ENCODE measurements around the gene PLEK. TPM values are rescaled to one million over a fixed set of nuclear protein-coding genes. Genes with fewer than 3 reads are reported as not detected.

Gene PLEK
- total and polyA plus RNA-seq, 10 of the 15 experiments (the other 5 are each of a cell fraction or from before 2014, with no cell fraction given): 229 to 804 (median 362) TPM

DNA sequence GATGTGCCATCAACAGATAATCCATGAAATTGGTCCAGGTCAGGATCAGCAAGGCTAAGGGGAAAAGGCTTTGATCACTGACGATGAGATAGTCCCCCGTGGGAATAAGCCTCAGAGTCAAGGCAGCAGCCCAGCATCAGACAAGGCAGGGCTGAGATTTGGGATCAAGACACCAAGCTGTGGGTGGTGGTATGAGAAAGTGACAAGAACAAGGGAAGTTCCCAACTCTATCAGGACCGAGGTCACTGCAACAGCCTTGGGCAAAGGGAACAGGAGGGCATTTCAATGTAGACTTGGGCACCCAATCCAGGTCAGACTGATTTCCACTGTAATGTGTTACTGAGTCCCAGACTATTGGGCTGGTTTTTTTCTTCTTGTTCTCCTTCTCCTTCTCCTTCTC, 18.7 kb downstream of the PLEK start:
- WGBS (ENCODE audit: insufficient coverage, insufficient replicate concordance, low lambda C conversion rate, missing lambda C conversion rate): 32% methylated on average over 3 of the region's 3 CpGs
- ATAC-seq: no peak
- peak overlapping the region; percentile 3 for H3K4me2 ChIP-seq (ENCODE audit: control insufficient read depth, insufficient read depth)
- H2AFZ ChIP-seq (ENCODE audit: control insufficient read depth, low read depth, low read length): no peak overlapping the region
- in situ Hi-C loops (cut with MboI): loop anchor here (25.0 kb wide), 1 partner anchor 1729 kb away; no protein-coding TSS in a partner anchor
- TF ChIP-seq IKZF2 (IDR thresholded peaks at IDR 0.05) (peak; percentile 29 to 42), EED (IDR thresholded peaks at IDR 0.05; ENCODE audit: low read depth) (no peak; the same call in 1 of the 2 replicates), EGR1 (IDR thresholded peaks at IDR 0.05; ENCODE audit: borderline replicate concordance in 1 of 2, low read depth in 2 of 2, low read length in 2 of 2) (no peak), TBL1XR1 (IDR thresholded peaks at IDR 0.05; ENCODE audit: low read depth, low read length) (no peak), SP1 (IDR thresholded peaks at IDR 0.05; ENCODE audit: low read depth, low read length) (no peak), POLR2AphosphoS5 (IDR thresholded peaks at IDR 0.05; ENCODE audit: low read length) (peak; percentile 47), MEF2B (IDR thresholded peaks at IDR 0.05; ENCODE audit: partially characterized antibody, poor library complexity, severe bottlenecking) (peak; percentile 35), IKZF1 (conservative IDR thresholded peaks at IDR 0.05) (peak; percentile 51), KAT2A (conservative IDR thresholded peaks at IDR 0.05; ENCODE audit: control insufficient read depth, low read depth, low read length) (no peak)
- H4K20me1 ChIP-seq (ENCODE audit: control insufficient read depth, insufficient read depth): no peaks in the 10 kb centered on the region
- H3K79me2 ChIP-seq (ENCODE audit: control insufficient read depth, insufficient read depth, low read length): peaks cover 76% of the 10 kb centered on the region
- no peak overlapping the region for H3K4me3 ChIP-seq
- peaks cover 87% of the 10 kb centered on the region for H3K4me1 ChIP-seq (ENCODE audit: control insufficient read depth, insufficient read depth, low read length)
- intact Hi-C loops (cut with micrococcal nuclease; ENCODE audit: unreplicated experiment): no loop called here
- no peak for FAIRE-seq
- H3K27ac ChIP-seq (ENCODE audit: control insufficient read depth, insufficient read depth): peak overlapping the region; percentile 90
- POLR2A ChIA-PET: interaction anchor here (0.8 to 9.4 kb wide), 6 partner anchors 11 to 58 kb away, joined by 3 to 71 read pairs (median 9); partner anchors contain the start of gene PLEK
- H3K36me3 ChIP-seq (ENCODE audit: control insufficient read depth in 2 of 2, insufficient read depth in 2 of 2, low read length in 1 of 2): peaks cover 30 to 47% of the 10 kb centered on the region in 2 experiments
- RAD21 ChIA-PET (ENCODE audit: unreplicated experiment): interaction anchor here (1.5 to 14.3 kb wide), 4 partner anchors 11 to 58 kb away, joined by 3 to 211 read pairs (median 67); partner anchors contain the start of gene PLEK
- no peaks in the 10 kb centered on the region for H3K27me3 ChIP-seq (replicated peaks in 1 of 2; ENCODE audit: control insufficient read depth in 2 of 2, insufficient read depth in 2 of 2, low read length in 1 of 2)
- H3K9ac ChIP-seq (ENCODE audit: control insufficient read depth, insufficient read depth, low read length): no peak overlapping the region; the same call in 1 of the 2 replicates
- CTCF ChIA-PET: interaction anchor here (1.3 to 8.5 kb wide), 3 partner anchors 10 to 57 kb away, joined by 3 to 85 read pairs (median 3); no protein-coding TSS in a partner anchor
- no peaks in the 10 kb centered on the region for H3K9me3 ChIP-seq (replicated peaks; ENCODE audit: control insufficient read depth, insufficient read depth, low read length)
- no peak for DNase-seq (ENCODE audit: low read depth, low spot score)
- SMC1A ChIA-PET (ENCODE audit: uncharacterized antibody, unreplicated experiment): interaction anchor here (1.2 to 15.8 kb wide), 6 partner anchors 11 to 58 kb away, joined by 3 to 259 read pairs (median 66); no protein-coding TSS in a partner anchor
- no TSS peak for BruUV-seq (replicated peaks)

All from GM12878 (cell line).